ENCODE data around the gene MTPN.

Gene MTPN

GRCh38 chr7:135924302-135924701 is 52.9 kb downstream of the MTPN start:
- DNase-seq: no peak

- DNase-seq: no peak
Observed at GRCh38 chr7:135922263-135922662, 54.9 kb downstream of the MTPN start.

GRCh38 chr7:135920478-135920877 is 56.7 kb downstream of the MTPN start:
- no peak for DNase-seq

DNA sequence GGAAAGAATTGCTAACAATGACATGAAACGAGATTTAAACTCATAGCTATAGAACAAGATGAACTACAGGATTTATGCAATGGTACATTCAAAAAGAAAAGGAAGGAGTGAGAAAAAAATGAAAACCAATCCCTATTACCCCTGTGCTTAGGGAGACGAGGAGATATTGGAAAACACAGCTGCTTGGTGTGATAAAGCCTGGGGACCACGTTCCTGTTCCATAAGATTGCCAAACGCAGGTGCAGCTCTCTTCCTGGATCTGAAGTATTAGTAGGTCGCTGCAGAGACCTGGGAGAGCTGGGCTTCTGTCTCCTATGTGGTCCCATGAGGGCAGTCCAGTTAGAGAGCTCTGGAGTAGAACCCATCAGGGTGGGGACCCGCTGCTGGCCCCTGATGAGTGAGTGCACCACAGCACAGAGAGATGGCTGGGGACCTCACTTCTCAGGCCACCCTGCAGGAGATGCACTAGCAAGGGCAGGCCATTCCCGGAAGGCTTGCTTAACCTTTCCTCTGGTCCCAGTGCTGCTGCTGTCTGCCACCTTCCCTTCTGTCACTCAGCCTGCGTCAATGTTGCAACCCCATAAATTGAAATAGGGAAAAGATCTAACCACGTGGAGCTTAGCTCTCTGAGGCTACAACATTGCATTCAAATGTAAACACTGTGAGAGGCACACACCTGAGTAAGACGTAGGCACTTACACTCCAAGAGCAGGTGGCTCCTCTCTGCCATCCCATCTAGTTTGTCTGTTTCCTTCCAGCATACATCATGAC is 57.9 kb downstream of the MTPN start:
- DNase-seq: no peak

- DNase-seq: no peak
Observed at GRCh38 chr7:135918134-135918533, 59.0 kb downstream of the MTPN start.

DNA sequence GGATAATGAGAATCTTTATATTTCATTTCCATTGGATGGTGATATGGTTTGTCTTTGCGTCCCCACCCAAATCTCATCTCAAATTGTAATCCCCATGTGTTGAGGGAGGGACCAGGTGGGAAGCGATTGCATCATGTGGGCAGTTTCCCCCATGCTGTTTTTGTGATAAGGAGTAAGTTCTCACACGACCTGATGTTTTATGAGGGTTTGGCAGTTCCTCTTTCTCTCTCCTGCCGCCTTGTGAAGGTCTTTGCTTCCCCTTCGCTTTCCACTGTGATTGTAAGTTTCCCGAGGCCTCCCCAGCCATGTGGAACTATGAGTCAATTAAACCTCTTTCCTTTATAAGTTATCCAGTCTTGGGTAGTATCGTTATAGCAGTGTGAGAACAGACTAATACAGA is 59.4 kb downstream of the MTPN start:
- DNase-seq: no peak

DNA sequence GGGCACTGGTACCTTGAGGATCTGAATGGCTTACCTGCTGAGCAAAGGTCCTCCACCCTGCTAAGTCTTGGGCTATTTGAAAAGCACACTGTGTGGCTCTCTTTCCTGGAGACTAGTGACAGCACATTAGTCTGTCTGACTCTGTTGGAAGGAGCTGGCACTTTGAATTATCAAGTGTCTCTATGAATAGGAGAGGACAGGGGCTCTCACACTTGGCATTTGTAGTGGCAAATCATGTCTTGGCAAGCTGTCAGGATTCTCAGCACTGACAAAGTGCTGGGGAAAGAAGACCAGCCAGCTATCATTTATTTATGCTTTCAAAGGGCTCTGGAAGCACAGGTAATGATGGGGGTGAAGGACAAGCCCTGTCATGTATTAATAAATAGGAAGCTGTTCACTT is 62.8 kb downstream of the MTPN start:
- no peak for DNase-seq

DNA sequence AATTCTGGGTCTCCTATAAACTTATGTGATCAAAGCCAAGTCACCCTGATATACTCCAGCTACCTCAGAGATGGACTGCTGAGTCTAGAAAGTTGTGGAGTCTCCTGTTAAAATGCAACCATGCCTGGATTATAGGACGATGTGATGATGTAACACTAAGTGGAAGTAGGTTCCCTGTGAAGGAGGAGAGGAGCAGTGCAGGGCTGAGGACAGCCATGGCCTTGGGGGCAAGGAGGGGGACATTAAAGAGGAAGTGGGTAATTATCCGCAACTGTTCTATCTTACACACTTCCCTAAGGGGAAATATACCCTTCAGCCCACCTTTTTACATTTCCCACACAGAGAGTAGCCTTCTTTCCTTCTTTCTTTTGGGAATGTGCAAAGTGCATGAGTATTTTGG is 63.8 kb downstream of the MTPN start:
- no peak for DNase-seq

- DNase-seq: no peak
Observed at GRCh38 chr7:135911099-135911498, 66.1 kb downstream of the MTPN start.

- DNase-seq: no peak
Observed at GRCh38 chr7:135910393-135911036, 66.6 kb downstream of the MTPN start.

DNA sequence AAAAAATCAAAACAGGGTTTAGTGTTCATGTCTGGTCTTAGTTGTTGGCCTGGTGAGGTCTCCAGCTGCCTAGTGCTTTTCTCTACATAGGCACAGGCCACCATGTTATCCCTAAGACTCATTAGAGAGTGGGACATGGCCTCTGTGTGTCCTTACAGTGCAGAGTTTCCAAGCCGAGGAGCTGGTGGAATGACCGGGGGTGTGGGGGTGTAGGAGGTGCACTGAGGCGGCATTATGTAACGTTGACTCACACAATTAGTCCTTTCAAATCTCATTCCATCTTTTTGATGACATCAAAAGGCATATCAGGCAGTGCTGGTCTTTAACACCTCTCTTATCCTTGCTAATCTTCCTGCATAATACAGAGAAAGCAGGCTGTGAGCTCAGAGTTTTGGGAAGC is 71.3 kb downstream of the MTPN start:
- DNase-seq: no peak

- DNase-seq: no peak
Observed at GRCh38 chr7:135905355-135905754, 71.8 kb downstream of the MTPN start.

GRCh38 chr7:135904282-135904681 is 72.9 kb downstream of the MTPN start:
- DNase-seq: no peak

DNA sequence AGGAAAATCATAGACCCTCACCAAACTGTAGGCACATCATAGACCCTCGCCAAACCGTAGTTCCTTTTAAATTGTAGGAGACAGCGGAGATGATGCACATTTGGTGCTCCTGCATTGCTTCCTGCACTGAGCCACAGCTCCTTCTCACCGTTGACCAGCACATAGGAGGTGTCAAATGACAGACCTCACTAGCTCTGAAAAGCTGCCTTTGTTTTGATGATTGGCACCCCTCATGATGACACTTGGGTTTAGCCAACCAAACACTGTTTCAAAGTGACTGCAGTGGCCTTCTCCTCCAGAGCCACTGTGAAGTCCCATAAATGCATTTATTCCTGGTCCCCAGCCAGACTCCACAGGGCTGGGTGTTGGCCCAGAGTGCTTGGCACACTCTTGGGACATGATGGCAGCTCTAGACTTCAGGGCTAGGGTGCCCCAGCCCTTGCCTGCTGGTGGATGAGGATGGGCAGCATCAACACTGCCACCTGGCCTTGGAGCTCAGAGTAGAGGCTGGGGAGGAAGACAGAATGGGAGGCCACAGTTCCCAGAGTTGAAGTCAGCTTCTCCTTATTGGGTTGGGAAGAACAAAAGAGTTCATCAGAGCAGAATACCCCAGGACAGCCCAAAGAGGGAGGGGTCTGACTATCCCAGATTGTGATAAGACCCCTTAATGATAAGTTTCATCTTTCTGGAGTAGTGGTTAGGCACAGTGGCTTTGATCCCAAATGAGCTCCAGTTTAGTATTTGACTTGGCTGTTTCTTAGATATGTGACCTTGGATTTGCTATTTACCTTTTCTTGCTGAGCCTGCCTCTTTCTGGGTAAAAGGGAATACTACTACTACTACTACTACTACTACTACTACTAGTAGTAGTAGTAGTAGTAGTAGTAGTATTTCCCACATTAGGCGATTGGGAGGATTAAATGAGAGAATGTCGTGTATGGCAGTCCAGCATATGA is 75.3 kb downstream of the MTPN start:
- no peak for DNase-seq

DNA sequence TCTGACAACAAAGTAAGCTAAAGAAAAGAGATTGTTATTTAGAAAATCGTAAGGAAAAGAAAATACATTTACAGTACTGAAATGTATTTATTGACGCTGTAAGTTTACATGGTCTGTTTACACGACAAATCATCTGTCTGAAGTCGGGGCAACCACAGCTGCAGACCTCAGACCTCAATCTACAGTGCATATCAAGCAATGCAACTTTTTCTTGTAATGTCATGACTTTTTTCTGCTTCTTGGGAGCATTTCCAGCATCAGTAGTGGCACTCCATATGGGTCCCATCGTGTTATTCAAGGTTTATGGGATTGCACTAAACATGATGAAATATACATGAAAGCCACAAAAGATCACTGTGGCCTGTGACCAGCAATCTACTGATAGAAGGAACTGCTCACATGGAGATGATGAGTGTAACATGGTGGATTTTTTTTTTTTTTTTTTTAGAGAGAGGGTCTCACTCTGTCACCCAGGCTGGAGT is 77.1 kb downstream of the MTPN start:
- DNase-seq: no peak

DNA sequence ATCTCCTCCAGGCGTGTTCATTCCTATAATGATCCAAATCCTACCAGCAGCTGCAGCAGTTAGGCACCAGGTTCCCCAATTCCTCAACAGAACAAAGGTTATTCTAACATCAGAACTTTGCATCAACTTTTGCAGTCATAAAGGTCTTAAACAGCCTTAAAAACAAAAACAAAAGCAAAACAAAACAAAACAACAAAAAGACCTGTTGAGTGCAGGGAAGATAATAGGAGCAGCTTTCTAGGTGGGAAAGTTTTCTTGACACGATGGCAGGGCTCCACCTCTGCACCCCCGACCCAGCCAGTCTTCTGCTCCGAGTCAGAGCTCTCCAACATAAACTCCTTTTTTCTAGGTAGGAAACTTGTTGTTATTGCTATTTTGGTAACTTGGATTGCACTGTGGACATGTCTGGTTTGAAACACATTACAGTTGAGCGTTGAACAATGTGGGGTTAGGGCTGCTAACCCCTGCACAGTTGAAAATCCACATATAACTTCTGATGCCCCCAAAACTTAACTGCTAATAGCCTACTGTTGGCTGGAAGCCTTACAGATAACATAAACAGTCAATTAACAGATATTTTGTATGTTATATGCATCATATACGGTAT is 77.6 kb downstream of the MTPN start:
- no peak for DNase-seq

DNA sequence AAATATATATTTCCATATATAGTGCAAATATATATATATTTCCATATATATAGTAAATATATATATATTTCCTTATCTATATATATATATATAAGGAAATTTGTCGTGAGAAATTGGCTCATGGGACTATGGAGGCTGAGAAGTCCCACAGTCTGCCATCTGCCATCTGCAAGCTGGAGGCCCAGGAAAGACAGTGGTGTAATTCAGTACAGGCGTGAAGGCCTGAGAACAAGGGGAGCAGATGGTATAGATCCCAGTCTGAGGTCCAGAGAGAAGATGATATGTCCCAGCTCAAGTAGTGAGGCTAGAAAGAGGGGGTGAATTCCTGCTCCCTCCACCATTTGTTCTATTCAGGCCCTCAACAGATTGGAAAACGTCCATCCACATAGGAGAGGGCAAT is 78.9 kb downstream of the MTPN start:
- DNase-seq: no peak

- DNase-seq: no peak
Observed at GRCh38 chr7:135894816-135895215, 82.3 kb downstream of the MTPN start.

GRCh38 chr7:135889823-135890222 is 87.3 kb downstream of the MTPN start:
- no peak for DNase-seq

GRCh38 chr7:135888740-135889139 is 88.4 kb downstream of the MTPN start:
- DNase-seq: no peak

DNA sequence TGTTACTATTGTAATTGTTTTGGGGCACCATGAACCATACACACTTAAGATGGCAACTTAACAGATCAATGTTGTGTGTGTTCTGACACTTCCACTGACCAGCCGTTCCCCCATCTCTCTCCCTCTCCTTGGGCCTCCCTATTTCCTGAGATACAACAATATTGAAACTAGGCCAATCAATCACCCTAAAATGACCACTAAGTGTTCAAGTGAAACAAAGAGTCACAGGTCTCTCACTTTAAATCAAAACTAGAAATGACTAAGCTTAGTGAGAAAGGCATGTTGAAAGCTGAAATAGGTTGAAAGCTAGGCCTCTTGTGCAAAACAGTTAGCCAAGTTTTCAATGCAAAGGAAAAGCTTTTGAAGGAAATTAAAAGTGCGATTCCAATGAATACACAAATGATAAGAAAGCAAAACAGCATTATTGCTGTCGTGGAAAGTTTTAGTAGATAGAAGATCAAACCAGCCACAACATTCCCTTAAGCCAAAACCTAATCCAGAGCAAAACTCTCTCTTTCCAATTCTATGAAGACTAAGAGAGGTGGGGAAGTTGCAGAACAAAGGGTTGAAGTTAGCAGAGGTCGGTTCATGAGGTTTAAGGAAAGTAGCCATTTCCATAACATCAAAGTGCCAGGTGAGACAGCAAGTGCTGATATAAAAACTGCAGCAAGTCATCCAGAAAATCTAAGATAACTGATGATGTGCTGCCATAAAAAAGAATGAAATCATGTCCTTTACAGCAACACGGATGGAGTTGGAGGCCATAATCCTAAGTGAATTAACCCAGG is 90.6 kb downstream of the MTPN start:
- no peak for DNase-seq
